A549 (cell line): Measurements from ENCODE around the gene GALR3.

Source experiments
- CHD2 ChIP-seq: fragments of 150-350 bp; IDR thresholded peaks from 2 replicates; pipeline ENCODE4 v1.6.1; 2014; ENCODE audit warnings: low read length; ENCODE audit not compliant: partially characterized antibody
- TF ChIP-seq, protein P1 (sequence below): fragments of >200 bp; sonication (Bioruptor Twin); formaldehyde crosslinking; IDR thresholded peaks from 3 replicates; pipeline ENCODE4 v1.5.1; 2016

- TF ChIP-seq, protein P1, sequence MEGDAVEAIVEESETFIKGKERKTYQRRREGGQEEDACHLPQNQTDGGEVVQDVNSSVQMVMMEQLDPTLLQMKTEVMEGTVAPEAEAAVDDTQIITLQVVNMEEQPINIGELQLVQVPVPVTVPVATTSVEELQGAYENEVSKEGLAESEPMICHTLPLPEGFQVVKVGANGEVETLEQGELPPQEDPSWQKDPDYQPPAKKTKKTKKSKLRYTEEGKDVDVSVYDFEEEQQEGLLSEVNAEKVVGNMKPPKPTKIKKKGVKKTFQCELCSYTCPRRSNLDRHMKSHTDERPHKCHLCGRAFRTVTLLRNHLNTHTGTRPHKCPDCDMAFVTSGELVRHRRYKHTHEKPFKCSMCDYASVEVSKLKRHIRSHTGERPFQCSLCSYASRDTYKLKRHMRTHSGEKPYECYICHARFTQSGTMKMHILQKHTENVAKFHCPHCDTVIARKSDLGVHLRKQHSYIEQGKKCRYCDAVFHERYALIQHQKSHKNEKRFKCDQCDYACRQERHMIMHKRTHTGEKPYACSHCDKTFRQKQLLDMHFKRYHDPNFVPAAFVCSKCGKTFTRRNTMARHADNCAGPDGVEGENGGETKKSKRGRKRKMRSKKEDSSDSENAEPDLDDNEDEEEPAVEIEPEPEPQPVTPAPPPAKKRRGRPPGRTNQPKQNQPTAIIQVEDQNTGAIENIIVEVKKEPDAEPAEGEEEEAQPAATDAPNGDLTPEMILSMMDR, result no peak
- TF ChIP-seq CHD2, result no peak
Observed at GRCh38 chr22:37865510-37865909, 42.3 kb downstream of the GALR3 start.
